Activated CD8-positive, alpha-beta memory T cell treated with anti-CD3 and anti-CD28 coated beads, Interleukin-2, amount 50 U/mL, for 4 hours (primary cell): ENCODE results near the gene AUNIP.

ENCODE experiments used
- DNase-seq: peaks from one replicate; pipeline ENCODE4 v3.0.0-alpha.2; 2020

The AUNIP gene

DNA sequence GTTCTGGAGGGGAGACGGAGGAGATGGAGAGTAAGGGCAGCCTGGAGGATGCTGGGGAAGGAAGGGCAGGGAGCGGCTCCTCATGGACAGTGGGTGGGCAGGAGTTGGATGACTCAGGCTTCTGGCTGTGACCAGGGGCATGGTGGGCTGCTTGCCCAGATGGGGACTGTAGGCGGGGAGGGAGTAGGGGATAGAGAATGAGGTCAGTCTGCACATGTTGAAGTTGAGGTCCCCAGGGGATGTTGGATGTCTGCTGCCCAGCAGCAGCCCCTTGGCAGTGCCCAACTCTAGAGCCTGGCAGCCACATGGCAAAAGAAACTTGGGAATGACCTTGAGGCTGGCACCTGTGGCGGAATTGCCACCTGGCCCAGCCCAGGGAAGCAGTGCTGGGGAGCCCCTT lies 52.8 kb downstream of the AUNIP start:
- no peak for DNase-seq

DNA sequence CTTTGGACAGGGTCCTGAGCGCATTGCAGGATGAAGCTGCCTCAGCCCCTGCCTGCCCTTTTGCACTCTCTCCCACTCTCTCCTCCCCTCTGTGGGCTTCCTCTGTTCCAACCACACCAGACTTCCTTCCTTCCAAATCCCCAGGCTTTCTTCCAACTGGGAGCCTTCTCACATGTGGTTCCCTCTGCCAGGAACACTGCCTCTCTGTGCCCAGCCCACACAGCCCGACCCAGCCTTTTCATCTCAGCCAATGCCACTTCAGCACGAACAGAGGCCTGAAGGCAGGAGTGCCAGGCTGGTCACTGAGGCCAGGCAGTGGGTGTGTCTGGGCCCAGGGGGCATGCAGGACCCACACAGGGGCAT lies 53.4 kb downstream of the AUNIP start:
- DNase-seq: no peak

DNA sequence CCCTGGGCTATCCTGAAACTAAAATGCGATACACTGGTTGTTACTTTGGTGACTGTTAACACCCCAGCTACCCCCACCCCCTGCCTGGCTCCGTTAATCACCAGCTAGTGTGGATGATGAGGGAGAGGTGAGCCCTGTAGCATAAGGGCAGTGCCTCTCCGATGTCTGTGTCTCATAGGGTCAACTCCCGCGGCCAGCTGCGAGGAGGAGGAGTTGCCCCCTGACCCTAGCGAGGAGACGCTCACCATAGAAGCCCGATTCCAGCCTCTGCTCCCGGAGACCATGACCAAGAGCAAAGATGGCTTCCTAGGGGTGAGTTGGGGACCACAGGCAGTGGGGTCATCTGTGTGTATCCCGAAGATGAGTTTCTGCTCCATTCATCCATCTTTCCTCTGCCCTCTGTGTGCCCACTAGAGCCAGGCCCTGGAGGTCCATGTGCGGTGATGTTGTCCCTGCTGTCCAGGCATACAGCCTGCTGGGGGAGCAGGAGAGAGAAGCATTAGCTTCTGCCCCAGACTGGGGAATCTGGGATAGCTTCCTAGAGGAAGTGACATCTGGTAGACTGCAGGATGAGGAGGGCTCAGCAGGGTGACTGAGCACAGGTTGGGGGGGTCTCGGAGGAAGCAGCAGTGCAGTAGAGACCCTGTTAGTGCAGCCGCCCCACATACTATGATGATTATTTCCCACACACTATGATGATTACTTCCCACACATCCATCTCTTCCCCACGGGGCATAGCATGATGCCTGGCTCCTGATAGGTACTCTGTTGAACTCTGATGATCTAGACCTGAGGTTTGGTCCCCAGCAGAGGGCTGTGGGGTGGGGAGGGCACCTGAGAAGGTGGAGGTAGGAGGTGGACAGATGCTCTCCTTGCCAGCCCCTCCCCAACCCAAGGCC lies 54.0 kb downstream of the AUNIP start:
- no peak for DNase-seq

DNA sequence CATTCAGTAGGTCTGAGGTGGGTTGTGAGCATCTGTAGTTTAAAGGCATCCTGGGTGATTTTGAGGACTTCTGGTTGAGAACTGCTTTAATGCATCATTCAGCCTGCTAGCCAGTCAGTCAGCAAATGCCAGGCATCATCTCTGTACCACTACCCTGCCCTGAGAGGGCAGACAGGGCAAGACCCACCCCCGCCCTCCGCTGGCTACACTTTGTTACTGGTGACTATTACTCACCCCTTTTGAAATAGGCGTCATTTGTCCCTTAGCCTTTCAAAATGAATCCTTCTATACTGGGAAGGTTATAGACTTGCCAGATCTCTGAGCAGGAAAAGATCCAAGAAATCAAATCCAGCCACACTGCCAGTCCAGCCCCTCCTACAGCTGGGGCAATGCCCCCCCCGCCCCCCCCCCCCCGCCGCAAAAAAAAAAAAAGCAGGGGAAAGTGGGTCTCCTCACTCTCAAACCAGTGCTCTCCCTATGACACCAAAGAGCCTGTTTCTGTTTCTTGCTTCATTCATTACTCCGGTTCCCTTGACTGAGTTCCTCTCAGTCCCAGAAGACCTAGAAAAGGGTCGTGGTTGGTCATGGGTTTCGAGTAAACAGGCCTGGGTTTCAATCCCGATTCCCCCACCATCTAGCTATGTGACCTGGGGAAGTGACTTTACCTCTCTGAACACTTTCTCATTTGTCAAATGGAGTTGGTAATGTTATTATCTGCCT lies 54.9 kb downstream of the AUNIP start:
- no peak for DNase-seq

DNA sequence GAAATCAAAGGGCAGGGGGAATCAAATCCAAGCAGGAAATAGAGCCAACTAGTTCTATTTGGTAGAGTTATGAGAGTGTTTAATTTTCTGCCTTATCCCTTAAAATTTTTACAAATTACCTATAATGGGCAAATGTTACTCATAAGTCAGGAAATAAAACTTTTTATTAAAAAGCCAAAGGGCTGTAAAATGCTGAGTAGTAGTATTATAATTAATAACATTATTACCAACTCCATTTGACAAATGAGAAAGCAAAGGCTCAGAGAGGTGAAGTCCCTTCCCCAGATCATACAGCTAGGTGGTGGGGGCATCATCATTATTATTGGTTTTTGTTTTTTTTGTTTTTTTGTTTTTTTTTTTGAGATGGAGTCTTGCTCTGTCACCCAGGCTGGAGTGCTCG lies 55.9 kb downstream of the AUNIP start:
- DNase-seq: no peak

DNA sequence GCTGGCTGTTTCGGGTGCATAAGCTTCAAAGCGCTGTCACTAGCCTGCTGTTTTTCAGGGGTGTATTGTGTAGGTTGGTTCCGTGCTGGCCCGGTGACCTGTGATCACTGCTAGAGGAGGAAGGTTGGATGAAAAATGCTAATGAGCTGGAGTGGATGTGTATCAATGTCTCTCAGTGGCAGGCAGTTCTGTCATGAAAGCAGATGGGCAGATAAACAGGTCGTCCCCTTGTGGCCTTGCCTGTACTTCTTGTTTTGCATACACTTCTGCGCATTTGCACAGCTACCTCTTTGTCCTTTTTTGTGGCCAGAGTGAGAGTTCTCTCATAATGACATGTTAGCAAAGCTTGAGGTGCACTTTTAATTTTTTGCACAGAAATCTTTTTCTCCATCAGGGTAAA lies 56.3 kb downstream of the AUNIP start:
- no peak for DNase-seq

DNA sequence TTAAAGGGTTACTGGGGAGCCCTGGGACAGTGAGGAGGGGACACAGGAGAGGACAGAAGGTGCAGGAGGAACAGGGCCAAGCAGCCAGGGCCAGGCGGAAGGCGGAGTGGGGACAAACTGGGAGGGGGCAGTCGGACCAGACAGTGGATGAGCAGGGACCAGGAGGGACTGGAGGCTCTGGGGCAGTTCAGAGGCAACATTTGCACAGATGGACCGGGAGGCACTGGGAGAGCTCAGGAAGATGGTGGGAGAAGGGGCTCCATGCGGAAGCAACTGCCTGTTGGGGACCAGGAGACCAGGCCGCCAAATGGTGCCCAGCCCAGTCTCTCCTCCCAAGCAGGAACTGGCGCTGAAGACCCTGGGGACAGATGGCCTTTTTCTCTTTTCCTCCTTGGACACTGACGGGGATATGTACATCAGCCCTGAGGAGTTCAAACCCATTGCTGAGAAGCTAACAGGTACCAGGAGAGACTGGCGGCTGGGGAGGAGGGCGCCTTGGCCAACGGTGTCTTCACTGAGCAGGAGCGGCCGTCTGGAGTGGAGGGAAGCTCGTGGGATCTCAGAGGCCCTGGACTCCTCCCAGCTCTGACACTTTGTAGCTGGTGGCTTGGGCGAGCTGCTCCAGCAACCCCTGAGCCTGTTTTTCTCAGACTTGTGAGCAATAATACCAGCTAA lies 58.4 kb downstream of the AUNIP start:
- no peak for DNase-seq

DNA sequence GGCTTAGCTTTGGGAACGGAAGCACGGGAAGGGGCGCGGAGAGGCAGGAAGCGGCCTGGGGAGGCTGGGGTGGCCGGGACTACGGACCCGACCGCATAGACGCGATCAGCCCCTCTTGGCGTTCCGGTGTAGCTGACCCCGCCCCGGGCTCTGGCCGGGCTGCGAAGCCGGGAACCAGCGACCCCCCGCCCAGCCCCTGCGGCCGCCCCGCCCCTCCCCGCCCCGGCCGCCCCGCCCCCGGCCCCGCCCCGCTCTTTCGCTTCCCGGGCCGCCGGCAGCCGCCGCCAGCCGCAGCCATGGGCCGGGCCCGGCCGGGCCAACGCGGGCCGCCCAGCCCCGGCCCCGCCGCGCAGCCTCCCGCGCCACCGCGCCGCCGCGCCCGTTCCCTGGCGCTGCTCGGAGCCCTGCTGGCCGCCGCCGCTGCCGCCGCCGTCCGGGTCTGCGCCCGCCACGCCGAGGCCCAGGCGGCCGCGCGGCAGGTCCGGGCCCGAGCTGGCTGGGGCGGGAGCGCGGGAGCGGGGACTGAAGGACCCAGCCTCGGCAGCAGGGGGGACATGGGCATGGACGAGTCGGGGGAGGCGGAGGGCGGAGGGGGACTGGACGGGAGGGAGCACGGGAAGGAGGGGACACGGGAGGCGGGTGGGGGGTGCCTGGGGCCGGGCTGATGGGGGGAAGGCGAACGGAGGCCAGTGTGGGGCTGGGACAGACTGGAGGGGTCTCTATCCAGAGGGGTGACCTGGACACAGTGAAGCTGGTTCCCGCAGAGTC lies 59.1 kb downstream of the AUNIP start, which contains the start of gene SELENON:
Gene SELENON, plus strand, starts transcription at position 259 of the 768 bp plus-strand sequence. Its CDS starts 38 bp downstream, at position 297.
- DNase-seq: peak; percentile 32

DNA sequence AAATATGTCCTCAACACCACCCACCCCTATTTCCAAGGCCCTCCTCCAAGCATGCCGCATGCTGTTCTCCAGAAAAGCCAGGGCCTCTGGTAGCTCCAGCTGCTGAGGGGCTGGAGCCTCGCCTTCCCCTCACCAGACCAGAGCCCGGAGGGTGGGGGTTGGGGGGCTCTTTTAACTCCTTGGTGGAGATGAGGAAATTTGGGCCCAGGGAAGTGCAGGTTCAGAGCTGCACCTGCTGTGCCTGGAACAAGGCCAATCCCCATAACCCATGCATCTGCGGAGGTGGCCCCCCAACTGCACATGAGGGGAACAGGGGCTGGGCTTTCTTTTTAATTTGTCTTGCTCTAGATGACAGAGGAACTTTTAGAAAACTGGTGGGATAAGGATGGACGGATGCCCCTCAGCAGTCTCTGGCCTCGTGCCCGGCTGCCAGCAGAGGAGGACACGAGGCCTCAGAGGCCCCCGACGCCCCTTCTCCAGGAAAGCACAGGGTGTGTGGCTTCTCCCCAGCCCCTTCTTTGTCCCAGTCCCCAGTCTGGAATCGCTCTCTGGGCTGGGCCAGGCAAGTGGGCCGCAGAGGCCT lies 59.8 kb downstream of the AUNIP start:
- DNase-seq: no peak

DNA sequence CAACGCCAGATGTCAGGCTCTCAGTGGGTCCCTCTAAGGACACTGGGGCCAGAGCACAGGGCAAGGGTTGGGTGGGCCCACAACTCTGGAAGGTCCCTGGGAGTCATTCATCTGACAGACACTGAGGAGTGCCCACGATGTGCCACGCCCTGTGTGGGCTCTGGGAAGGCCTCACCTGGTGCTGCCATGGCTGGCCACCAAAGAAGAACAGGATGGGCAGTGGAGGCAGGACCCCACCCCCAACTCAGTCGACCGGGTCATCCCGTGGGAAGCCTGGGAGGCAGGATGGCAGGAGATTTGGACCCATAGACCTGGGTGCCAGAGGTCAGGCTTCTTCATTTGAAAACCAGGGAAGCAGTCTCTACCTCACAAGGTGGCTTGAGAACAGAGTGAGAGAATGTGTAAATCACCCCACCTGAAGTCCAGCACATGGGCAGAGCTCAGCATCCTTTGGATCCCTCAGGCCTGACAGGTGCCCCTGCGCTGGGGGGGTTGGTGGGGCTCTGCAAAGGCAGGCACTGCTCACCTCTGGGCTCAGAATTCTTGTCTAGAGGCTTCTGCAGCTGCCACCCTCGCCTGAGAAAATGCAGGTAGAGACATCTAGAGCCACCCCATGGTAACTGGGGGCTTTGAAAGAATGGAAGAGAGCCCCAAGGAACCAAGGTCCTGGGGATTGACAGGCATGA lies 60.4 kb downstream of the AUNIP start:
- DNase-seq: no peak

DNA sequence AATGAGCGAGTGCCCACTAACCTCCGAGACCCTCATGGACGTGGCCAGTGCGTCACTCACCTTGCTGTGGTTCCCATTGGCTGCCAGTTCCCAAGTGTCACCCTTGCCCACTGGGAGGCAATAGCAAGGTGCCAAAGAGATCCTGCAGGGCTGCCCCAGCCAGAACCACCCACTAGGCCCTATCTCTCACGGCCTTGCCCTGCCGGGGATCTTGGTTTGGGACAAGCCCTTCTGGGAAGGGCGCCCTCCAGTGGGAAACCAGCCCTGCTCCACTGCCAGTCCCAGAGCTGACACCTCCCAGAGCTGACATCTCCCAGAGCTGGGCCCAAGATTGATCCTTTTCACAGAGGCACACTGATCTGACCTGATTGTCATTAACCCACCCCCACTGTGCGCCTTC lies 61.3 kb downstream of the AUNIP start:
- DNase-seq: no peak

DNA sequence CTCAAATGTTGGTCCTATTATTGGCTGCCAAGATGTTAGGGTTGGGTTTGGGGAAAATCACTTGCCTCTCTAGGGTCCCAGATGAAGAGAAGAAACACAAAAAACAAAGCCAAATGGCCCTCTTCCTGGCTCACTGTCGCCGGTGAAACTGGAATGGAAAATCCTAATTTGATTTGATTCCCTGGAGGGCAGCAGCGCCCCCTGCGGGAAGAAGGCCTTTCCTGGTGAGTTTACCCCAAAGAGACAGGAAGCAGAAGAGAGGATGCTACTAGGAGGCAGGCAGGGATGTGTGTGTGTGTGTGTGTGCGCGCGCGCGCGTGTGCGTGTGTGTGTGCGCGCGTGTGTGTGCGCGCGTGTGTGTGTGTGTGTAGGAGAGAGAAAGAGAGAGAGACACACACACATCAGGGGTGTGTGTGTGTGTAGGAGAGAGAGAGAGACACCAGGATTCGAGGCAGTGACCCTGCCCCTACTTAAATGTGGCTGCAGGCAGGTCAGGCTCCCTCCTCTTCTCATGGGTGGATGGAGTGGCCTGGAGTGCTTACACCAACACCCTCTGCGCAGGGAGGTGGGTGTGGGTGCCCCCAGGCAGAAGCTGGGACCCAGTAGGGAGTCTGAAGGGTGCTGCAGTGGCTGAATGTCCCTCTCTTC lies 62.3 kb downstream of the AUNIP start:
- DNase-seq: peak; percentile 85

DNA sequence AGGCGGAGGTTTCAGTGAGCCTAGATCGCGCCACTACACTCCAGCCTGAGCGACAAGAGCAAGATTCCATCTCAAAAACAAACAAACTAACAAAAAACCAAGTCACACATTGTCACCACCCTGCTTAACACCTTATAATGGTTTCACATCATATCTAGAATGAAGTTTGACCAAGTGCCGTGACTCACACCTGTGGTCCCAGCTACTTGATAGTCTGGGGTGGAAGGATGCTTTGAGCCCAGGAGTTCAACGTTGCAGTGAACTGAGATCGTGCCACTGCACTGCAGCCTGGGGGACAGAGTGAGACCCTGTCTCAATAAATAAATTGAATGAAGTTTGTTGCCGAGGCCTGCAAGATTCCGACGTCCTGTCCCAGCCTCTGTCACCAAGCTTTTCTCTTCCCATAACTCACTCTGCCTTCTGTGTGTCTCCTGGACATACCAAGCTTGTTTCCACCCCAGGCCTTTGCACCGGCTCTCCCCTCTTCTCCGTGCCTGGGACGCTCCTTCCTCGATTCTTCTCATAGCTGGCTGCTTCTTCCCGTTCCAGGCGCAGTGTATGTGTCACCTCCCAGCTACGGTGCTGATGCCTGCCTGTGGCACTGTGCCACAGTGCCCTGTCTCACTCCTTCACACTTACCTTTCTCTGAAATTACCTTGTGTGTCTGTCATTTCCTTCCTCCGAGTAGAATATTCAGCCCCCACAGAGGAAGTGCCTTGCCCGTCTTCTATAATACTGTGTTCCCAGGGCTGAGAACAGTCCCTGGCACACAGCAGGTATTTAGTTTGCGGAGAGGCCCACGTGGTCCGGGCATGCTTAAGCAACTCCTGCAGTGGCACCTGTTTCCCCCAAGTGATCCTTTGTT lies 63.1 kb downstream of the AUNIP start:
- DNase-seq: peak; percentile 46

DNA sequence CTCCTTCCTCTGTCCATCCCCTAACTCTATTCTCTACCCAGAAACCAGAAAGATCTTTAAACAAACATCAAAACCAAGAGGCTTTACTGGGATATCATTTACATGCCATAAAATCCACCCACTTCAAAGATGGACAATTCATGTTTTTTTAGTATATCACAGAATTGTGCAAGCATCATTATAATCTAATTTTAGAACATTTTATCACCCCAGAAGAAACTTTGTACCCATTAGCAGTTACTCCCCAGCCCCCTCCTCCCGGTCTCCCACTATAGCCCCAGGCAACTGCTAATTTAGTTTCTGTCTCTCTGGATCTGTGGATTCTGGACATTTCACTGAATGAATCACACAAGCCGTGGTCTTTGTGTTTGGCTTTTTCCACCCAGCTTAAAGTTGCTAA lies 64.0 kb downstream of the AUNIP start:
- no peak for DNase-seq

DNA sequence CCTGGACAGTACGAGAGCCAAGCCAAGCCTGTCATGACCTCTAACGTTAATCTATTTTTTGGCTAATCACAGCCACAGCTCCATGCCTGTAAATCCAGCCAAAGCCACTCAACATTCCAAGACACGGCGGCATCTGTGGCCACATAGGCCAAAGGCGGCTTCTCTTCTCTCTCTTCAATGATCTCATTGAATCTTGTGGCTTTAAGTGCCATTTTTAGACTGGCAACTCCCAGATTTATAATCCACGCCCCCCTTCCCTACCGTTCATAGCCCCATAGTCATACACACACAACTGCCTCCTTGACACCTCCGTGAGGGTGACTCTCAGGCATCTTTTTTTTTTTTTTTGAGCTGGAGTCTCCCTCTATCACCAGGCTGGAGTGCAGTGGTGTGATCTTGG lies 64.9 kb downstream of the AUNIP start:
- no peak for DNase-seq

DNA sequence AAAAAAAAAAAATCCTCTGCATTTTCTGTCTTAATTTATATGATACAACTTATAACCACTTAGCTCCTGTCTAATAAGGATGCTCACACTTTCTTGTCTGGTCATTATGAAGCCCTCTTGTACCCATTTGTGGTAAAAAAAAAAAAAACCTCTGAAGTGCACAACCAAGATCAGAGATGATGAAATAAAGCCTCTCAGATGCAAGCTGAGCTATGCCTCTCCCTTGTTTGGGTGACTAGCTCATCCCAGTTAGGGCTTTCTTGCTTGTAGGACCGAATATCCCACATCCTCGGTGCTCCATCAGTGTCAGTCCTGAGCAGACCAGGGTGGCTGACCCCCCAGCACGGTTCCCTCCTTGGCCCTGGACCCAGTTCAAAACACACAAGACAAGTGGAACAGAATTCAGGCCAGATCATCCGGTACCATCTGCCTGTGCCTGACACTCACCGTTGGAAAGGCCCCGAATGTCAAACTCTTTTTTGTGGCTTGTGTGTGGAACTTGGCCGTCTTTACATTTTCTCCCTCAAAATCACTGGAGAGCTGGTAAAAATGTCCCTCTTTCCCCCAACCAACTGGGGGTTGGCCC lies 65.6 kb downstream of the AUNIP start:
- DNase-seq: no peak

DNA sequence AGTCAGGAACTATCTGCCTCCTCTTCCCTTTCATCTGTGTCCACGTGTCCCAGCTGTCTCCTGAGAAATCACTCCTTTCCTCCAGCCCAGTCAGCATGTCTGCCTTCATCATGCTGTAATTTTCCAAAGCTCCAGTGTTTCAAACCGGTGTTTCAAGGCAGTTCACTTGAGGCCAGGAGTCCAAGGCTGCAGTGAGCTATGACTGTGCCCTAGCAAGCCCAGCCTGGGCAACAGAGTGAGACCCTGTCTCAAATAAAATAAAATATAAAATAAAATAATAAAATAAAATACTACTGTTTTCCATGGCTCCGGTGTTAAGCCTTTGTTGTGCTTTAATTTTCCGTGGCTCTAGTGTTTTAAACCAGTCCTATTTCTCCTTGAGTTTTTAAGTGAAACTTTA lies 67.1 kb downstream of the AUNIP start:
- DNase-seq: no peak

DNA sequence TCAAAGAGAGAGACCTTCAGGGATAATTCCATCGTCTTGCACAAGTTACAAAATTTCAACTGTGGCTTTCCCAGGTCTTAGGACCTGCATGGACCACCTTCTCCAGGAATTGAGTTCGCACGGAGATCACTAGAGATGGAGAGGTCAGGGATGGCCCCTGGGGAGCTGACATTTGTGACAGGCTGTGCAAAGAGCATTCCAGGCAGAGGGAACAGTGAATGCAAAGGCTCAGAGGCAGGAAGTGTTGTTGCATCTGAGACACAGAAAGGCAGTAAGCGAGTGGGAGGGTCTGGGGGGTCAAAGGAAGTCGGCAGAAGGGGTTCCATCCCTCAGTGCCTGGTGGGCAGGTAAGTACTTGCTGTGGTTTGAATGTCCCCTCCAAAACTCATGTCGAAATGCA lies 68.8 kb downstream of the AUNIP start:
- no peak for DNase-seq

DNA sequence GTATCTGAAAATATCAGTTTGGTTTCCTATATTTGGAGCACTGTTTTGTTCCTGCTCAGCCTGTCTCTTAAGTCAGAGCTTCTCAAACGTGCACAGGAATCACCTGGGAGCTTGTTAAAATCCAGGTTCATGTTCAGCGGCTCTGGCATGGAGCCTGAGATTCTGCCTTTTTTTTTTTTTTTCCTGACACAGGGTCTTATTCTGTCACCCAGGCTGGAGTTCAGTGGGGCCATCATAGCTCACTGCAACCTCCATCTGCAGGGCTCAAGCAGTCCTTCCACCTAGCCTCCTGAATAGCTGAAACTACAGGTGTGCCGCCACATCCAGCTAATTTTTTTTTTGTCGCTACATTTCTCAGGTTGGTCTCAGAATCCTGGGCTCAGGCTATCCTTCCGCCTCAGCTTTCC lies 71.5 kb downstream of the AUNIP start:
- no peak for DNase-seq
